ENCODE measurements around the gene ZNF555.

- TF ChIP-seq CTCF (IDR thresholded peaks at IDR 0.05), result no peak
- TF ChIP-seq POLR2AphosphoS5 (IDR thresholded peaks at IDR 0.05), result no peak
- TF ChIP-seq POLR2A (IDR thresholded peaks at IDR 0.05; ENCODE audit: low read depth), result no peak
Measured at GRCh38 chr19:2885736-2886135, 44.5 kb downstream of the ZNF555 start.

Measured in esophagus muscularis mucosa (tissue), 3 donors.